Measurements from ENCODE around the gene SLC30A9.

DNA sequence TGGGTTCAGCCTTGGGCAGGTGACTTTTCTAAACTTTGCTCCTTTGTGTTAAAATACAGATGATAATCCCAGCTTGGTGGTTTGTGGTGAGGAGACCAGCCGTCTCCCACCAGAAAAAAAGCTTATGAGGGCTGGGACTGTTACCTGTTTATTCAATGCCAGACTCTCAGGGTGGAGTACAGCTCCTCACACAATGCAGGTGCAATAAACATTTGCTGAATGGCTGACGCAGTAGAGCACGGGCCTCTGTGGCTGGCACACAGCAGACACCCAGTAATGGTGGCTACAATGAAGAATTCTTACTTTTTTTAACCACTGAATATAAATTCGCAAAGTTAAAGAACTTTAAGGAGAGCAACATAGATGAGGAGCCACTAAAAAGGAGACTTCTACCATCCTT, 131.9 kb downstream of the SLC30A9 start:
- TF ChIP-seq, protein P1, sequence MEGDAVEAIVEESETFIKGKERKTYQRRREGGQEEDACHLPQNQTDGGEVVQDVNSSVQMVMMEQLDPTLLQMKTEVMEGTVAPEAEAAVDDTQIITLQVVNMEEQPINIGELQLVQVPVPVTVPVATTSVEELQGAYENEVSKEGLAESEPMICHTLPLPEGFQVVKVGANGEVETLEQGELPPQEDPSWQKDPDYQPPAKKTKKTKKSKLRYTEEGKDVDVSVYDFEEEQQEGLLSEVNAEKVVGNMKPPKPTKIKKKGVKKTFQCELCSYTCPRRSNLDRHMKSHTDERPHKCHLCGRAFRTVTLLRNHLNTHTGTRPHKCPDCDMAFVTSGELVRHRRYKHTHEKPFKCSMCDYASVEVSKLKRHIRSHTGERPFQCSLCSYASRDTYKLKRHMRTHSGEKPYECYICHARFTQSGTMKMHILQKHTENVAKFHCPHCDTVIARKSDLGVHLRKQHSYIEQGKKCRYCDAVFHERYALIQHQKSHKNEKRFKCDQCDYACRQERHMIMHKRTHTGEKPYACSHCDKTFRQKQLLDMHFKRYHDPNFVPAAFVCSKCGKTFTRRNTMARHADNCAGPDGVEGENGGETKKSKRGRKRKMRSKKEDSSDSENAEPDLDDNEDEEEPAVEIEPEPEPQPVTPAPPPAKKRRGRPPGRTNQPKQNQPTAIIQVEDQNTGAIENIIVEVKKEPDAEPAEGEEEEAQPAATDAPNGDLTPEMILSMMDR (conservative IDR thresholded peaks at IDR 0.05; ENCODE audit: low read depth, low read length) = no peak
- TF ChIP-seq EZH2 (IDR thresholded peaks at IDR 0.05; ENCODE audit: low read length, unreplicated experiment) (no peak), EZH2phosphoT487 (IDR thresholded peaks at IDR 0.05; ENCODE audit: borderline replicate concordance, low read length) (no peak)

Measured in PC-3 (cell line).